H9 (cell line): Measurements from ENCODE around the gene EMX2. TPM values are rescaled to one million over a fixed set of nuclear protein-coding genes. Genes with fewer than 3 reads are reported as not detected.

Source experiments
- DNase-seq: peaks from one replicate; pipeline ENCODE4 v3.0.0-alpha.2; 2017
- H2AFZ ChIP-seq: one replicate; pipeline ENCODE4 v1.6.1; 2013; ENCODE audit warnings: mild to moderate bottlenecking, low read length, control low read depth, moderate library complexity
- H2AK5ac ChIP-seq: 2 replicates; pipeline ENCODE4 v1.6.1; 2013; ENCODE audit warnings: low read length, control low read depth, mixed read lengths; ENCODE audit not compliant: insufficient read length
- H2BK120ac ChIP-seq: one replicate; pipeline ENCODE4 v1.6.1; 2013; ENCODE audit warnings: low read depth, mild to moderate bottlenecking, low read length, control low read depth, inconsistent platforms; ENCODE audit not compliant: poor library complexity, severe bottlenecking
- H2BK12ac ChIP-seq: 2 replicates; pipeline ENCODE4 v1.6.1; 2013; ENCODE audit warnings: low read length, control low read depth, mixed read lengths, low read depth; ENCODE audit not compliant: insufficient read length
- H2BK15ac ChIP-seq: 2 replicates; pipeline ENCODE4 v1.6.1; 2013; ENCODE audit warnings: low read depth, low read length, control low read depth
- H2BK20ac ChIP-seq: one replicate; pipeline ENCODE4 v1.6.1; 2013; ENCODE audit warnings: low read depth, mild to moderate bottlenecking, low read length, control low read depth, inconsistent platforms; ENCODE audit not compliant: poor library complexity, severe bottlenecking
- H2BK5ac ChIP-seq: 2 replicates; pipeline ENCODE4 v1.6.1; 2013; ENCODE audit warnings: low read length, control low read depth, mixed read lengths; ENCODE audit not compliant: insufficient read length
- H3K14ac ChIP-seq: 2 replicates; pipeline ENCODE4 v1.6.1; 2013; ENCODE audit warnings: low read length, control low read depth; ENCODE audit not compliant: insufficient read depth
- H3K18ac ChIP-seq: 2 replicates; pipeline ENCODE4 v1.6.1; 2013; ENCODE audit warnings: low read depth, mild to moderate bottlenecking, mixed read lengths, low read length, control low read depth; ENCODE audit not compliant: insufficient read length
- H3K23ac ChIP-seq: 2 replicates; pipeline ENCODE4 v1.6.1; 2013; ENCODE audit warnings: low read length, control low read depth, mixed read lengths, low read depth; ENCODE audit not compliant: insufficient read length
- H3K23me2 ChIP-seq: 2 replicates; pipeline ENCODE4 v1.6.1; 2013; ENCODE audit warnings: low read depth, mild to moderate bottlenecking, mixed read lengths, low read length, control low read depth; ENCODE audit not compliant: insufficient read length, poor library complexity, severe bottlenecking
- H3K27ac ChIP-seq: 2 replicates; pipeline ENCODE4 v1.5.1; 2013; ENCODE audit warnings: low read length, control low read depth, mixed read lengths, low read depth; ENCODE audit not compliant: insufficient read length
- H3K27me3 ChIP-seq: 2 replicates; pipeline ENCODE4 v1.6.1; 2013; ENCODE audit warnings: low read length, control low read depth, inconsistent platforms; ENCODE audit not compliant: insufficient read depth
- H3K4ac ChIP-seq: 2 replicates; pipeline ENCODE4 v1.6.1; 2013; ENCODE audit warnings: low read depth, mild to moderate bottlenecking, control low read depth, inconsistent platforms, low read length, moderate library complexity
- H3K4me1 ChIP-seq: 2 replicates; pipeline ENCODE4 v1.6.1; 2013; ENCODE audit warnings: low read length, control low read depth, inconsistent platforms; ENCODE audit not compliant: insufficient read depth
- H3K4me2 ChIP-seq: 2 replicates; pipeline ENCODE4 v1.6.1; 2013; ENCODE audit warnings: low read length, control low read depth, mixed read lengths; ENCODE audit not compliant: insufficient read length, insufficient read depth
- H3K56ac ChIP-seq: 2 replicates; pipeline ENCODE4 v1.6.1; 2013; ENCODE audit warnings: low read depth, mild to moderate bottlenecking, mixed read lengths, low read length, control low read depth; ENCODE audit not compliant: insufficient read length
- H3K79me1 ChIP-seq: 2 replicates; pipeline ENCODE4 v1.6.1; 2013; ENCODE audit warnings: low read depth, mild to moderate bottlenecking, moderate library complexity, low read length, control low read depth, inconsistent platforms; ENCODE audit not compliant: insufficient read depth, poor library complexity, severe bottlenecking
- H3K79me2 ChIP-seq: 2 replicates; pipeline ENCODE4 v1.6.1; 2013; ENCODE audit warnings: low read length, control low read depth, inconsistent platforms; ENCODE audit not compliant: insufficient read depth
- H3K9ac ChIP-seq: 2 replicates; pipeline ENCODE4 v1.6.1; 2013; ENCODE audit warnings: low read length, control low read depth, mixed read lengths; ENCODE audit not compliant: insufficient read length; ENCODE audit errors: extremely low read depth
- H3K9me3 ChIP-seq: one replicate; pipeline ENCODE4 v1.6.1; 2013; ENCODE audit warnings: low read depth, low read length, inconsistent platforms; ENCODE audit not compliant: control insufficient read depth
- H3T11ph ChIP-seq: one replicate; pipeline ENCODE4 v1.6.1; 2013; ENCODE audit warnings: mild to moderate bottlenecking, low read length, control low read depth, inconsistent platforms
- H4K20me1 ChIP-seq: one replicate; pipeline ENCODE4 v1.6.1; 2013; ENCODE audit not compliant: control insufficient read depth, insufficient read length, insufficient read depth
- H4K5ac ChIP-seq: 2 replicates; pipeline ENCODE4 v1.6.1; 2013; ENCODE audit warnings: low read depth, mild to moderate bottlenecking, mixed read lengths, low read length, control low read depth; ENCODE audit not compliant: insufficient read length
- H4K8ac ChIP-seq: replicated peaks from 2 replicates; pipeline ENCODE4 v1.6.1; 2013; ENCODE audit warnings: low read length, control low read depth, mixed read lengths, low read depth; ENCODE audit not compliant: insufficient read length
- H4K91ac ChIP-seq: 2 replicates; pipeline ENCODE4 v1.6.1; 2013; ENCODE audit warnings: low read depth, mild to moderate bottlenecking, moderate library complexity, mixed read lengths, low read length, control low read depth; ENCODE audit not compliant: insufficient read length
- H3K27ac Mint-ChIP-seq, 3 experiments: 2 replicates in 2 of 3; 3 replicates in 1 of 3; pipeline ENCODE4 v1.8.0; 2020 to 2021; ENCODE audit warnings: mixed read lengths in 3 of 3, mild to moderate bottlenecking in 1 of 3, moderate library complexity in 1 of 3
- H3K27me3 Mint-ChIP-seq: 2 replicates; pipeline ENCODE4 v1.8.0; 2021; ENCODE audit warnings: low read depth, mild to moderate bottlenecking, moderate library complexity, mixed read lengths
- H3K36me3 Mint-ChIP-seq, 3 experiments: 2 replicates in 2 of 3; 3 replicates in 1 of 3; pipeline ENCODE4 v1.8.0; 2020 to 2021; ENCODE audit warnings: low read depth in 3 of 3, mixed read lengths in 3 of 3; ENCODE audit not compliant: insufficient read depth in 1 of 3
- H3K4me1 Mint-ChIP-seq, 2 experiments: 2 replicates each; pipeline ENCODE4 v1.8.0; 2020; ENCODE audit warnings: mixed read lengths in 2 of 2
- H3K4me3 Mint-ChIP-seq, 2 experiments: 2 replicates in 1 of 2; 3 replicates in 1 of 2; pipeline ENCODE4 v1.8.0; 2020 to 2021; ENCODE audit warnings: mild to moderate bottlenecking in 2 of 2, mixed read lengths in 2 of 2, moderate library complexity in 1 of 2
- H3K9me3 Mint-ChIP-seq, 2 experiments: 2 replicates in 1 of 2; 3 replicates in 1 of 2; pipeline ENCODE4 v1.8.0; 2020; ENCODE audit warnings: mild to moderate bottlenecking in 2 of 2, mixed read lengths in 2 of 2, moderate library complexity in 1 of 2
- WGBS: extraction: QIAGEN DNeasy Blood & Tissue Kit; methylation state at CpG from one replicate; pipeline ENCODE4 v1.1.7; 2013; ENCODE audit warnings: missing lambda C conversion rate, low lambda C conversion rate, mixed read lengths; ENCODE audit not compliant: insufficient read length; ENCODE audit errors: extremely low coverage; 5-methylcytosine and 5-hydroxymethylcytosine counted together
- total RNA-seq: library from RNA; stranded (reverse); gene quantifications from 2 replicates; pipeline ENCODE4 v1.2.1, GENCODE V29; 2021
- TF ChIP-seq, protein P1 (sequence below): fragments of 200-600 bp; sonication (generic); conservative IDR thresholded peaks from 3 replicates; pipeline ENCODE4 v1.8.0; 2021; ENCODE audit warnings: antibody characterized with exemption, mild to moderate bottlenecking

Gene EMX2
- total RNA-seq, 1 experiment from 2014 or later: not detected

DNA sequence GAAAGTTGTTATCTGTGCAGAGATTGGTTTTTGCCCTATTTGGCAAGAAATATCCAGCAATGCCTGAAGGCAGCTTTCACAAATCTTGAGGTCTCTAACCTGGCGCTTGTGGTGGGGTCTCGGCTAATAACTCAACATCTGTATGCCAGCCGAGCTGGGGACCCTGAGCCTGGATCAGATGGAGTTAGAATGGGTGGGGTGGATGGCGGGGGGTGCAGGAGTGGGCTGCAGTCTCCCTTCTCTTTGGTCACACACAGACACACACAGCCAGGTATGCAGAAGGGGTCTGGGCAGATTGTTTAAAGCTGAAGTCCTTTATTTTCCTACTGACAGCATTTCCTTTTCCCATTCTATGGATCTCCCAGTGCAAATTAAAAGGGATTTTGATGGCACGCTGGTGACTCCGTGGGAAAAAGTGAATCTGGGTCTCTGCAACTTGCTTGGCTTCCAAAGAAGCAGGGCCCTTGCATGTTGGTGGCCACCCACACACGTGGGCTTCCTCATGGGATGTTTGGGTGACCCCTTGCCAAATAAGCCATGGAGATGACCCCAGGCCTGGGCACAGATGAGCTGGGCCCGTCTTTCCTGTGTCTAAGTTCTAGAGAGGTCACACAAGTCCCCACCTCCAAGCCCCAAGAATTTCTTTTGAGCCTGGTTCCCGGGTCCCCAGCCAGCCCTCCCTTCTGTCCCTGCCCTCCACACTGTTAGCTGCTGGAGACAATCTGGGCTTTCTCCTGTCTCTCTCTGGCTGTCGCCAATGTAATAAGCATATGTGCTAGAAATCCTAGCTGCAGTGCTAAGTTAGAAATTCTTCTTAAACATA is 39.9 kb upstream of the EMX2 start:
- Histone ChIP-seq H3K14ac (no peak overlapping the region), H3K27me3 (no peaks in the 10 kb centered on the region), H4K8ac (no peak overlapping the region), H2AFZ (no peak overlapping the region), H3T11ph (no peak overlapping the region), H3K23ac (no peak overlapping the region), H2BK12ac (no peak overlapping the region), H4K91ac (no peak overlapping the region), H3K18ac (no peak overlapping the region), H3K4ac (no peak overlapping the region), H2BK20ac (no peak overlapping the region), H3K27ac (no peak overlapping the region), H4K5ac (no peak overlapping the region), H3K23me2 (no peaks in the 10 kb centered on the region), H2AK5ac (no peak overlapping the region), H3K4me1 (no peaks in the 10 kb centered on the region), H3K79me1 (no peaks in the 10 kb centered on the region), H3K4me2 (no peak overlapping the region), H2BK15ac (no peak overlapping the region), H2BK120ac (no peak overlapping the region), H4K20me1 (no peaks in the 10 kb centered on the region), H2BK5ac (no peak overlapping the region), H3K9ac (no peak overlapping the region), H3K9me3 (no peaks in the 10 kb centered on the region), H3K79me2 (no peaks in the 10 kb centered on the region), H3K56ac (no peak overlapping the region)
- H3K36me3 Mint-ChIP-seq: no peaks in the 10 kb centered on the region
- no peak overlapping the region for H3K27ac Mint-ChIP-seq
- H3K4me1 Mint-ChIP-seq: peaks cover 3 to 8% of the 10 kb centered on the region in 2 experiments; a peak in 2 of 4 replicates
- H3K27me3 Mint-ChIP-seq: peaks cover 33% of the 10 kb centered on the region
- H3K9me3 Mint-ChIP-seq: no peaks in the 10 kb centered on the region
- DNase-seq: peak; percentile 20
- TF ChIP-seq, protein P1, sequence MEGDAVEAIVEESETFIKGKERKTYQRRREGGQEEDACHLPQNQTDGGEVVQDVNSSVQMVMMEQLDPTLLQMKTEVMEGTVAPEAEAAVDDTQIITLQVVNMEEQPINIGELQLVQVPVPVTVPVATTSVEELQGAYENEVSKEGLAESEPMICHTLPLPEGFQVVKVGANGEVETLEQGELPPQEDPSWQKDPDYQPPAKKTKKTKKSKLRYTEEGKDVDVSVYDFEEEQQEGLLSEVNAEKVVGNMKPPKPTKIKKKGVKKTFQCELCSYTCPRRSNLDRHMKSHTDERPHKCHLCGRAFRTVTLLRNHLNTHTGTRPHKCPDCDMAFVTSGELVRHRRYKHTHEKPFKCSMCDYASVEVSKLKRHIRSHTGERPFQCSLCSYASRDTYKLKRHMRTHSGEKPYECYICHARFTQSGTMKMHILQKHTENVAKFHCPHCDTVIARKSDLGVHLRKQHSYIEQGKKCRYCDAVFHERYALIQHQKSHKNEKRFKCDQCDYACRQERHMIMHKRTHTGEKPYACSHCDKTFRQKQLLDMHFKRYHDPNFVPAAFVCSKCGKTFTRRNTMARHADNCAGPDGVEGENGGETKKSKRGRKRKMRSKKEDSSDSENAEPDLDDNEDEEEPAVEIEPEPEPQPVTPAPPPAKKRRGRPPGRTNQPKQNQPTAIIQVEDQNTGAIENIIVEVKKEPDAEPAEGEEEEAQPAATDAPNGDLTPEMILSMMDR: no peak
- no peak overlapping the region for H3K4me3 Mint-ChIP-seq
- WGBS: no CpG with 5 or more reads among the region's 10 CpGs
